Neuronal stem cell (in vitro differentiated cells): ENCODE data around the gene PCDHGB3.

Experiments used
- DNase-seq: peaks from one replicate; pipeline ENCODE4 v3.0.0-alpha.2; 2013; ENCODE audit warnings: low spot score
- H2AFZ ChIP-seq: one replicate; pipeline ENCODE4 v1.6.1; 2013; ENCODE audit warnings: mild to moderate bottlenecking, low read length, inconsistent platforms
- H2AK5ac ChIP-seq: 2 replicates; pipeline ENCODE4 v1.6.1; 2013; ENCODE audit warnings: low read depth, mild to moderate bottlenecking, inconsistent platforms, low read length, moderate library complexity, mixed read lengths
- H2BK120ac ChIP-seq: 2 replicates; pipeline ENCODE4 v1.6.1; 2013; ENCODE audit warnings: low read depth, mild to moderate bottlenecking, inconsistent platforms, low read length, moderate library complexity, mixed read lengths
- H2BK12ac ChIP-seq: one replicate; pipeline ENCODE4 v1.6.1; 2013; ENCODE audit warnings: low read length, inconsistent platforms
- H2BK15ac ChIP-seq: 2 replicates; pipeline ENCODE4 v1.6.1; 2013; ENCODE audit warnings: mild to moderate bottlenecking, low read length, inconsistent platforms, mixed read lengths
- H2BK5ac ChIP-seq: one replicate; pipeline ENCODE4 v1.6.1; 2013; ENCODE audit warnings: inconsistent platforms, mild to moderate bottlenecking, low read length, moderate library complexity
- H3K14ac ChIP-seq: one replicate; pipeline ENCODE4 v1.6.1; 2013; ENCODE audit warnings: low read length, inconsistent platforms
- H3K18ac ChIP-seq: 2 replicates; pipeline ENCODE4 v1.6.1; 2013; ENCODE audit warnings: low read length, inconsistent platforms
- H3K23ac ChIP-seq: 2 replicates; pipeline ENCODE4 v1.6.1; 2013; ENCODE audit warnings: low read depth, mild to moderate bottlenecking, mixed read lengths, low read length, inconsistent platforms; ENCODE audit not compliant: poor library complexity
- H3K27ac ChIP-seq: replicated peaks from 3 replicates; pipeline ENCODE4 v1.5.1; 2013; ENCODE audit warnings: low read length, inconsistent platforms
- H3K27me3 ChIP-seq, 3 experiments: 2 replicates each; pipeline ENCODE4 v1.6.1; 2013; ENCODE audit warnings: low read length in 3 of 3, mild to moderate bottlenecking in 2 of 3, inconsistent platforms in 1 of 3, low read depth in 1 of 3, mixed read lengths in 1 of 3, moderate library complexity in 1 of 3; ENCODE audit not compliant: control insufficient read depth in 3 of 3, insufficient read depth in 3 of 3
- H3K36me3 ChIP-seq, 2 donors: replicated peaks in 1 of 2; 2 replicates each; pipeline ENCODE4 v1.6.1; 2013; ENCODE audit warnings: low read length in 2 of 2; ENCODE audit not compliant: control insufficient read depth in 2 of 2, insufficient read depth in 2 of 2
- H3K4ac ChIP-seq: 2 replicates; pipeline ENCODE4 v1.6.1; 2013; ENCODE audit warnings: inconsistent platforms, mild to moderate bottlenecking, low read length, moderate library complexity
- H3K4me1 ChIP-seq, 2 donors: 1 replicate in 1 of 2; 2 replicates in 1 of 2; pipeline ENCODE4 v1.6.1; 2013; ENCODE audit warnings: low read length in 2 of 2, low read depth in 1 of 2; ENCODE audit not compliant: control insufficient read depth in 2 of 2, insufficient read depth in 1 of 2
- H3K4me2 ChIP-seq: one replicate; pipeline ENCODE4 v1.6.1; 2013; ENCODE audit warnings: mild to moderate bottlenecking, low read length, inconsistent platforms; ENCODE audit not compliant: insufficient read depth, poor library complexity, severe bottlenecking
- H3K4me3 ChIP-seq, 2 donors: 2 replicates each; pipeline ENCODE4 v1.5.1; 2013; ENCODE audit warnings: low read length in 2 of 2, mild to moderate bottlenecking in 2 of 2, inconsistent platforms in 1 of 2, moderate library complexity in 1 of 2
- H3K79me1 ChIP-seq: one replicate; pipeline ENCODE4 v1.6.1; 2013; ENCODE audit warnings: low read depth, mild to moderate bottlenecking, inconsistent platforms, low read length, moderate library complexity
- H3K9ac ChIP-seq: one replicate; pipeline ENCODE4 v1.6.1; 2013; ENCODE audit warnings: mild to moderate bottlenecking, low read depth, low read length, inconsistent platforms; ENCODE audit not compliant: poor library complexity
- H3K9me3 ChIP-seq, 2 donors: replicated peaks in 1 of 2; 2 replicates each; pipeline versions ENCODE3 to v1.6.1; 2013; ENCODE audit warnings: low read length in 2 of 2, mild to moderate bottlenecking in 2 of 2, inconsistent platforms in 1 of 2, low read depth in 1 of 2, mixed read lengths in 1 of 2, moderate library complexity in 1 of 2; ENCODE audit not compliant: control insufficient read depth in 2 of 2, insufficient read depth in 1 of 2
- H4K8ac ChIP-seq: one replicate; pipeline ENCODE4 v1.6.1; 2013; ENCODE audit warnings: low read depth, mild to moderate bottlenecking, inconsistent platforms, low read length, moderate library complexity
- H4K91ac ChIP-seq: one replicate; pipeline ENCODE4 v1.6.1; 2013; ENCODE audit warnings: low read length, low read depth, mild to moderate bottlenecking, inconsistent platforms; ENCODE audit not compliant: poor library complexity
- WGBS, 2 donors: extraction: QIAGEN DNeasy Blood & Tissue Kit; methylation state at CpG; one replicate each; pipeline ENCODE4 v1.1.7; 2013; ENCODE audit warnings: missing lambda C conversion rate in 2 of 2, mixed read lengths in 1 of 2; ENCODE audit not compliant: insufficient read length in 2 of 2, insufficient replicate concordance in 1 of 2; ENCODE audit errors: extremely low coverage in 2 of 2; 5-methylcytosine and 5-hydroxymethylcytosine counted together

PCDHGB3 gene

GRCh38 chr5:141355641-141356040 is 14.4 kb upstream of the PCDHGB3 start:
- H3K79me1 ChIP-seq: no peaks in the 10 kb centered on the region
- H3K27me3 ChIP-seq: peaks cover 0 to 4% (median 0%) of the 10 kb centered on the region in 3 experiments
- no peak overlapping the region for H4K8ac ChIP-seq
- H3K18ac ChIP-seq: no peak overlapping the region
- no peak overlapping the region for H3K4ac ChIP-seq
- no peak overlapping the region for H2AFZ ChIP-seq
- H3K27ac ChIP-seq: no peak overlapping the region
- no peak overlapping the region for H2BK5ac ChIP-seq
- H2BK120ac ChIP-seq: no peak overlapping the region
- H3K9me3 ChIP-seq: peaks cover 27 to 70% of the 10 kb centered on the region in 2 donors
- H3K9ac ChIP-seq: no peak overlapping the region
- no peak overlapping the region for H4K91ac ChIP-seq
- no CpG with 5 or more reads among the region's 24 CpGs for WGBS, 2 donors
- H3K4me3 ChIP-seq: no peak overlapping the region
- no peaks in the 10 kb centered on the region for H3K4me1 ChIP-seq
- DNase-seq: no peak
- H3K23ac ChIP-seq: no peak overlapping the region
- no peak overlapping the region for H2BK15ac ChIP-seq
- H3K14ac ChIP-seq: no peak overlapping the region
- H3K36me3 ChIP-seq: peaks cover 0 to 3% of the 10 kb centered on the region in 2 donors
- no peak overlapping the region for H2AK5ac ChIP-seq
- no peak overlapping the region for H2BK12ac ChIP-seq
- no peak overlapping the region for H3K4me2 ChIP-seq

- H2AK5ac ChIP-seq: no peak overlapping the region
- no peak overlapping the region for H3K27ac ChIP-seq
- H3K27me3 ChIP-seq: peaks cover 0 to 4% (median 0%) of the 10 kb centered on the region in 3 experiments
- H3K4ac ChIP-seq: no peak overlapping the region
- no peaks in the 10 kb centered on the region for H3K79me1 ChIP-seq
- H3K4me2 ChIP-seq: no peak overlapping the region
- H4K8ac ChIP-seq: no peak overlapping the region
- H2AFZ ChIP-seq: no peak overlapping the region
- H2BK120ac ChIP-seq: no peak overlapping the region
- no peak overlapping the region for H2BK5ac ChIP-seq
- H3K4me3 ChIP-seq: no peak overlapping the region
- no peaks in the 10 kb centered on the region for H3K4me1 ChIP-seq
- no peak overlapping the region for H3K9ac ChIP-seq
- peaks cover 24 to 70% of the 10 kb centered on the region in 2 donors for H3K9me3 ChIP-seq
- H4K91ac ChIP-seq: no peak overlapping the region
- H3K23ac ChIP-seq: no peak overlapping the region
- peaks cover 0 to 3% of the 10 kb centered on the region in 2 donors for H3K36me3 ChIP-seq
- no peak overlapping the region for H3K18ac ChIP-seq
- no peak overlapping the region for H3K14ac ChIP-seq
- no CpG with 5 or more reads among the region's 5 CpGs for WGBS, 2 donors
- no peak overlapping the region for H2BK15ac ChIP-seq
- DNase-seq: no peak
- no peak overlapping the region for H2BK12ac ChIP-seq
These were observed 13.9 kb upstream of the PCDHGB3 start for GRCh38 chr5:141356133-141356532.

GRCh38 chr5:141356950-141357349 is 13.1 kb upstream of the PCDHGB3 start:
- Histone ChIP-seq H3K4ac (no peak overlapping the region), H3K14ac (no peak overlapping the region), H3K18ac (no peak overlapping the region), H3K4me3 (peak overlapping the region in 1 of 2 donors; percentile 51), H3K4me2 (no peak overlapping the region), H3K23ac (peak overlapping the region; percentile 44), H3K9ac (peak overlapping the region; percentile 16), H3K9me3 (peaks cover 25 to 67% of the 10 kb centered on the region in 2 donors), H3K4me1 (no peaks in the 10 kb centered on the region), H4K8ac (no peak overlapping the region), H2BK12ac (no peak overlapping the region), H4K91ac (no peak overlapping the region), H2BK120ac (peak overlapping the region; percentile 66), H3K36me3 (peaks cover 0 to 3% of the 10 kb centered on the region in 2 donors), H2AK5ac (peak overlapping the region; percentile 54), H3K27me3 (peaks cover 0 to 4% (median 0%) of the 10 kb centered on the region in 3 experiments), H3K79me1 (no peaks in the 10 kb centered on the region), H2BK15ac (no peak overlapping the region), H2BK5ac (no peak overlapping the region), H2AFZ (no peak overlapping the region), H3K27ac (no peak overlapping the region)
- DNase-seq: no peak
- WGBS, 2 donors: no CpG with 5 or more reads among the region's 19 CpGs

GRCh38 chr5:141359790-141360426 is 10.1 kb upstream of the PCDHGB3 start, which contains the start of gene PCDHGB2:
Gene PCDHGB2 (plus strand): TSS chr5:141359994. CDS start chr5:141360136, 142 bp downstream.
- H2BK120ac ChIP-seq: no peak within 1 kb of the TSS
- no peak within 1 kb of the TSS for H2BK5ac ChIP-seq
- H3K9ac ChIP-seq: no peak within 1 kb of the TSS
- no peak within 1 kb of the TSS for H2BK12ac ChIP-seq
- no peak within 1 kb of the TSS for H2BK15ac ChIP-seq
- no peak within 1 kb of the TSS for H3K4ac ChIP-seq
- no peak within 1 kb of the TSS for H3K27ac ChIP-seq
- H4K8ac ChIP-seq: no peak within 1 kb of the TSS
- peaks cover 0 to 3% of the 10 kb centered on the region in 2 donors for H3K36me3 ChIP-seq
- no peak within 1 kb of the TSS for H3K4me2 ChIP-seq
- WGBS, 2 donors: no CpG with 5 or more reads among the region's 24 CpGs
- peaks cover 0 to 4% (median 0%) of the 10 kb centered on the region in 3 experiments for H3K27me3 ChIP-seq
- peaks cover 34 to 67% of the 10 kb centered on the region in 2 donors for H3K9me3 ChIP-seq
- no peaks in the 10 kb centered on the region for H3K4me1 ChIP-seq
- H3K23ac ChIP-seq: no peak within 1 kb of the TSS
- no peaks in the 10 kb centered on the region for H3K79me1 ChIP-seq
- H4K91ac ChIP-seq: no peak within 1 kb of the TSS
- no peak within 1 kb of the TSS for H2AK5ac ChIP-seq
- H3K18ac ChIP-seq: no peak within 1 kb of the TSS
- H3K14ac ChIP-seq: no peak within 1 kb of the TSS
- H2AFZ ChIP-seq: peak within 1 kb of the TSS; percentile 72
- no peak within 1 kb of the TSS for H3K4me3 ChIP-seq
- no peak for DNase-seq
